COLO829 (cell line): ENCODE results near the gene PRPF6.

Source experiments
- DNase-seq: peaks from one replicate; pipeline ENCODE4 v3.0.0; 2012; ENCODE audit warnings: low spot score

The PRPF6 gene

DNA sequence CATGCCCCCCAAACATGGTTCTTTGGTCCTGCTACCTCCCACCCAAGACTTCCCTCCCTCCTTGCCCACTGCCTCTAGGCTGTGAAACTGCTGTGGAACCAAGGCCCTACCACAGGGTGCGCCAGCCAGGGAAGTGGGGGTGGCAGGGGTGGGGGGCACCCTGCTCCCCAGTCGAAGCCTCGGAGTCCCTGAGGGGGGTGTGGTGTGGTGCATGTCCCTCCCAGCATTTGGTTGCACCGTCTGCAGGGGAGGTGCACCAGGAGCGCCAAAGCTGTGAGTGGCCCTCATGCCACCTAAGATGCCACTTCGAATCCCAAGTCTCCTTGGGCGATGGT, 96.6 kb downstream of the PRPF6 start:
- DNase-seq = no peak

DNA sequence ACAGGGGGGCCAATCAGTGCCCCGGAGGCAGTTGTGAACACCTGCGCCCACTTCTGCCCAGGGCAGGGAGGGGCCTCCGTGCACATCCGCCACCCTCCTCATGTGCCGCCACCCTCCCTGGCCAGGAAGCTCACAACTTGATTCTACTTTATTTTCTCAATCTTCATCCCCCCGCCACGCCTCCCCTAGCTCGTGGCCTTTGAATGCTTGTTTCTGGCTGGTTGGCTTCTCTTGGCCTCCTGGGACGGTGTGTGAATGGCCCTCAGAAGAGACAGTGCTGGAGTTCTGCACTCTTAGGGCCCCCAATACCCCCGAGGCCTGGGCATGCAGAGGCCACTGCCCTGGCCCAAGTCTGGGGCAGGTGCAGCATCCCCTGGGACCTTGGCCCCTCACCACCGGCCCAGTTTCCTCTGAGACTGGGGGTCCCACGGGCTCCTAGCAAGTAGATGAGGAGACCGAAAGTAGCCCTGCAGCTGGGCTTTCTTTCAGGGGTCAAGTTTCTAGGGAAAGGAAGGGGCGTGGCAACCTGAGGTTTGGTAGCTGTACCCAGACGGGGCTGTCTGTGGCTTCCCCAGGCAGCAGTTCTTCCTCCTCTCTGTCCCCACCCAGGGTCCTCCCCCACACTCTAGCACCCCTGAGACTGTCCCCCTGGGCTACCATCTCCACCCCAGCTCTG, 97.1 kb downstream of the PRPF6 start:
- DNase-seq = no peak

DNA sequence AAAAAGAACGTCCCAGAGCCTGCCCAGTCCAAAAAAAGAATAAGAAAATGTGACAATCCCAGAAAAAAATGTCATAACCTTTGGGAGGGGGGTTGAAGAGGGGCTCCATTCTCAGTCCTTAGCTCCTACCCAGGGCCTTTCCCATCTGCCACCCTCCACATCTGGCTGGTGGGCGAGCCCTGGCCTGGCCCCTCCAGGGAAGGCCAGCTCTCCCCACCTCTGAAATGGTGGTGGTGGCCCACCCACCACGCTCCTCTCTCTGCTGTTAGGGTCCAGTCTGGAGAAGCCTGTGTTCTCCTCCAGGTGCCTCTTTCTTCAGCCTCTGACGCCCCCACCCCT, 98.0 kb downstream of the PRPF6 start:
- DNase-seq = no peak

DNA sequence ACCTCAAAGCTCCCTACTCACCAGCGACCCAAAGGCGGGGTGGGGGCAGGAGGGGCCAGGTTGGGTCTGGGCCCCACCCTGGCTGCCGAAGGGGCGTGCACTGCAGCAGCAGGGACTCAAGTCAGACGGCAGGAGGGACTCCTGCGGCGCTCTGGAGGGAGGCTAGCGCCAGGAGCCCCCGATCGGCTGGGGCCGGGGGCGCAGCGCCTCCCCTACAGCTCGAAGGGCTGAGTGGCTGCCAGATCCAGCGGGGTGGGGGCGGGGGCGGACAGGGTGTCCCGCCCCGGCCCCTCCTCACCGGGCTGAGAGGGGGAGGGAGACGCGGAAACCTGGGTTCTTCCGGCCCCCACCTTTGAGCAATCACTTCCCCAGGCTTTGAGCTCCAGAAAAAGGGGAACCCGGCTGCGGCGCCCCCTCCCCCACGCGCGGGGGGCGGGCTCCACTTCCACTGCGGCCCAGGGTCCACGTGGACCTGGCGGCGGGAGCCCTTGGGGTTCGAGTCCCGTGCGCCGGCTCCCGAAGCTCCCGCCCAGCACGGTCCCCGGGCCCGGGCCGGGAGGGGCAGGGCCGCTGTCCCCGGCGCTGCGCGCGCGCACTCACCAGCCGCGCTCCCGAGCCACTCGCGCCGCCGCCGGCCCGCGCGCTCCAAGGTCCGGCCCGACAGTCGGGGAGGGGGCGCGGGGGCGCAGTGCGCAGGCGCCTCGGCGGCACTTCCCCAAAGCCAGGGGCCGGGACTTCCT, 98.5 kb downstream of the PRPF6 start, which contains the start of gene RGS19:
RGS19 (minus strand) TSS at position 246 of the 740 bp plus-strand sequence. CDS start 2,632 bp downstream, outside the sequence.
- no peak for DNase-seq

DNA sequence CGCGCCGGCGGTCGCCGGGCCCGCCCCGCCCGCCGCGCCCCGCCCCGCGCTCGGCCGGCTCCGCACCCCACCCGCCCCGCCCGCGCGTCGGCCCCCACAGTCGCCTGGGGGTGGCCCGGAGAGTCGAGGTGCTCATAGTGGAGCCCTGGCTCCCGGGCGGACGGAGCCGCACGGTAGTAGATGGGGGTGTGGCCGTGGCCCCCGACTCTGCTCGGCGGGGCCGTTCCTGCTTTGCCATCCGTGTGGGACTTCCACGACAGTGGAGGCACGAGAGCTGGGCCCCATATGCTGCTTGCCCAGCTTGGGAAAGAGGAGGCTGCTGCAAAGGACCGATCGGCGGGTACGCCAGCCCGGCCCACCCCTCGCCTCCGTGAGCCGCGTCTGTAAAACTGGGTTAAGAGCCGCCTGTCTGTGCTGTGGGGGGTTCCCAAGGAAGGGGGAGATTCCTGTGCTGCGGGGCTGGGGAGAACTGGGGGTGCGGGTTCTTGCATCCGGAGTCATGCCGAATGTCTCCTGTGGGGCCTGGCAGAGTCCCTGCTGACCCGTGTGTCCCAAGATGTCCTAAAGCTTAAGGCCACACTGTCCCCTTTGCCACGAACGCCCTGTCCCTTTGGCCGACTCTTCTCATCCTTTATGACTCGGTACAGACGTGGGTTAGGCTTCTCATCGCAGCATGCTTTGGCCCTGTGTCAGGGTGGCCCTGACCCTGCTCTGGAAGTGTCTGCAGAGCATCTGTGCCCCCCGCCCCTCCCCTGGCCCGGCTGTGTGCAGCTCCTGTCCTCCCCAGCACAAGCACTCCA, 99.3 kb downstream of the PRPF6 start, which contains the start of gene OPRL1:
OPRL1 (plus strand) TSS at position 70 of the 800 bp plus-strand sequence. CDS start 12,639 bp downstream, outside the sequence.
- no peak for DNase-seq

DNA sequence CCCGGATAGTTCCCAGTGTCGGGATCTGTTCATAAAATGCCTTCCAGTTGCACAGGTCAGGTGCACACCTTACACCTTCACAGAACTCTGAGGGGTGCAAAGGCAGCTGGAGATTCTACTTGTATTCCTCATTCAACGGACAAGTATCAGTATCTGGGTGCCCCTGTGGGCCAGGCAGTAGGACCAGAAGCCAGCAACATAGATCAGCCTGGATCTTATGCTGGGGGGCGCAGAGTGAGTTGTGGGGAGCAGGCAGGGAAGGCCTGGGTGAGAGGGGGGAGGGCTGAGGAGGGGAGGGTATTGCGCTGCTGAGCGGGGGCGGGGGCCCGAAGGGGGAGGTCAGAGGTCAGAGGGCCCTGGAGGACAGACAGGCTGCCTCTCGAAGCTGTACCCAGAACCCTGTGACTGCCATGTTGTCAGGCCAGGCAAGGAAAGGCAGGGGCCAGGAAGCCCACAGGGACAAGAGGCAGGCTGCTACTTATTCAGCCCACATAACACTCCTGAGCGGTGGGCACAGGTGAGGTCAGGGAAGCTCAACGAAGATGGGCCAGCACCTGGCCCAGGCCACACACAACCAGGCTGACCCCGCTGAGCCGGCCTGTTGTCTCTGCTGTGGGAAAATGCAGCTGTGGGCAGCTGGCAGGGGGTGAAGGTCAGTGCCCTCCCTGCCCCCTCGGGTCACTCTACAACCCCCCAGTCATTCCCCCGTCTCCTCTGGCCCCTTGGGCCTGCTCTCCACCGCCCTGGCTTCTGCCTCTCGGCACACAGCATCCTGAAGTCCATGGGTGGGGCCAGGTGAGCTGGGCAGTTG, 100.1 kb downstream of the PRPF6 start:
- no peak for DNase-seq

DNA sequence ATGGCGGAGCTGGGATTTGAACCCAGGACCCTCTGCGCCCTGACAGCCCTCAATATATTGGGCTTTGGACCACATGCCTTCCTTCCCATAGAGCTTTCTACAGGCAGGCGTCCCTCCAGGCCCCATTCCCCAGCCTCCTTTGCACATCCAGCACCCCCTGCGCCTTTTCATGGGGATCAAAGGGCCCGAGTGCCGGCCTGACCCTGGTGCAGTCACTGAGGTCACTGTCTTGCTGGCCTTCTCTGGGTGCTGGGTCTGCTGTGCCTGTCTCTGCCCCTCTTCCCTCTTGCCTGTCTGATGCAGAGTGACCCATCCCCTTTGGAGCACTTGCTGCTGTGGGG, 100.7 kb downstream of the PRPF6 start:
- no peak for DNase-seq

DNA sequence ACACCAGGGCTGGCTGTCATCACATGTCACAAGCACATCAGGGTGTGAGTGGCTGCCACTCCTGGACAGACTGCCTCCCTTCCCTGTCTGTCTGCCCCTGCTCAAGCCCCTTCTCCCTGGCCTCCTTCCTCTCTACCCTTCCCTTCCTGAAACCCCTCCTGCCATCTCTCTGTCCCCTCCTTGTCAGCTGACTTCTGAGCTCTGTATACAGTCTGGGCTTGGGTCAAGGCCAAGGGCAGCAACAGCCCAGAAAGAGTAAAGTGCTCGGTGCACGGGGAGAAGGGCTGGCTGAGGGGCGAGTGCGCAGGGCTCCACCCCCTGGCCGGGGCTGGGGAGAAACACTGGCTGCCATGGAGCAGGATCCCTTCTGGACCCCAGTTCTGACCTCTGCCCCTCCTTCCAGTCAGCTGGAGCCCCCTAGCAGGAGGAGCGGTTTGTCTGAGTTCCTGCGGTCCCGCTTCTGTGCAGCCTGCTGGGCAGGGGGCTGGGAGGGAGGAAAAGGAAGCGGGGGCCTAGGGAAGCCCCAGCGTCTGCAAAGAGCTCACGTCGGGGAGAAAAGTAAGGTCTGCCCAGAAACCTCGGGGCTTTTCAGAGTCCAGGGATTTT, 101.3 kb downstream of the PRPF6 start:
- DNase-seq = no peak
